Cerebellar nuclear complex (tissue), 1 donor: ENCODE measurements around the gene CYBC1.
"Not testable (repeated sequence)": the region's sequence is repeated elsewhere in the genome, so short reads cannot be mapped to it uniquely, and the experiment has no call there.

Experiments
- DNase-seq, 2 experiments: peaks; one replicate each; lab custom pipeline; 2025; lab: John Stamatoyannopoulos, UW

The CYBC1 gene

DNA sequence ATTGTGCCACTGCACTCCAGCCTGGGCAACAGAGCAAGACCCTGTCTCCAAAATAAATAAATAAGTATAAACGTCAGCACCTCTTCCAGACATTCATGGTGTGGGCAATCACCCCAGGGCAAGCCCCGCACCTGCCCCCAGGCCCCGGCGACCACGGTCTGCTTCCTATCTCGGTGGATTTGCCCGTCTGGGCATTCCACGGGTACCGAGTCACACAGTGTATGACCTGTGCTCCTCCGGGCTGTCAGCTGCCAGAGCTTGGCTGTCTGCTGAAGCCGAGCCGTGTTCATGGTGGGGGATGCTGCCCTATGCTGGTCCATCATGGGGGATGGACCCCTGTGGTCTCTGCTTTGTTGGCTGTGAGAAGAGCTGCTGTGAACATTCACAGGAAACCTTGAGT lies 15.4 kb downstream of the CYBC1 start:
- DNase-seq: no peak

DNA sequence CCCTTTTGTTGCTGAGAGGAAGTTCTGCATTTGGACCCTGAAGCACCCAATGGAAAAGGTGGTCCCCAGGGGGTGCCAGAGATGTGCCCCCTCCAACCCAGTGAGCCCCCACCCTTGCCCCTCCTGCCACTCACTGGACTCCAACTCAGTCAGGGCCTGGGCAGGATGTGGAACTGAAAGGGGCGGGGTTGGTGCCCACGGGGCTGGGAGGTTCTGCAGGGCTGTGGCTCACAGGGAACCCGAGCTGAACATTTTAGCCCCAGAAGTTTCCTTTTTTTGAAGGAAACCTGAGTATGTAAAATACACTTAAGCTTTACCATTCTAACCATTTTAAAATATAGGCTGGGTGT lies 16.4 kb downstream of the CYBC1 start:
- DNase-seq: no peak

DNA sequence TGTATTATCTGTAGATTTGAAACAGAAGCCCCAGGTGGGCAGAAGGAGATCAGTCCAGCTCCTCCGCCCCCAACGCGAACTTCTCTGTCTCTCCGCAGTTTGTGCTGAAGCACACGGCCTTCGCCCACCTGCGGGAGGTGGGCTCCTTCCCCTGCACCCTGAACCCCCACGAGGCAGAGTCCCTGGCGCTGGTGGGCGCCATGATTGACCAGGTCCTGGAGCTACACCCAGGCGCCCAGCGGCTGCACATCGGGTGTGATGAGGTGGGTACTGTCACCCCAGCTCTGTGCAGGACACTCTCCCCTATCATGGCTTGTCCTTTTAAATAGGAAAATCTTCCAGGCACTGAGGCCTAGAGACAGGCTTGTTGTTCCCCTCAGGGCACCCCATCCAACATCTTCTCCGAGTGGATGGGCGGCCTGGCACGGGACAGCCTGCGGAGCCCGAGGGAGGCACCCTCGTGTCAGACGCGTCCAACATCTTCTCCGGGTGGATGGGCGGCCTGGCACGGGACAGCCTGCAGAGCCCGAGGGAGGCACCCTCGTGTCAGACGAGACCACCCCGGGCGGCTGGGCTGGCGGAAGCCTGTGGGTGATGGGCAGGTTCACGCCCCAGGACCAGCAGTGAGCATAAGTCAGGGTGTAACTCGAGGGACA lies 16.9 kb downstream of the CYBC1 start:
- no peak for DNase-seq

DNA sequence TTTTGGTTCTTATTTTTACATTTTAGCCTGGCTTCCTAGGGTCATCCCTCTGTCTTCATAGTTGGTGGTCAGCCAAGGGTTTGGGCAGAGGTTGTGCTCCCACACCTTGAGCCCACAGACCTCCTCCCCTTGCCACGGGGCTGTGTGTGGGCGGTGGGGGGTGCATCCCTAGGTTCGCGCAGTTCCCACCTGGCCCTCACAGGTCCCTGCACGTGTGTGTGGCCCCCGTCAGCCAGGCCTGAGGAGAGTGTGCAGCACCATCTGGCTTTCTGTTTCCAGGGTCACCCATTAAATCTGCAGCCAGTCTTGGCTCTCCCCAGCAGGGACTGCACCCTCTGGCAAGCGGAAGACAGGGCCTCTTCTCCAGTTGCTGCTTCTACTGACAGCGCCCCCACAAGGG lies 18.5 kb downstream of the CYBC1 start:
- DNase-seq: no peak

DNA sequence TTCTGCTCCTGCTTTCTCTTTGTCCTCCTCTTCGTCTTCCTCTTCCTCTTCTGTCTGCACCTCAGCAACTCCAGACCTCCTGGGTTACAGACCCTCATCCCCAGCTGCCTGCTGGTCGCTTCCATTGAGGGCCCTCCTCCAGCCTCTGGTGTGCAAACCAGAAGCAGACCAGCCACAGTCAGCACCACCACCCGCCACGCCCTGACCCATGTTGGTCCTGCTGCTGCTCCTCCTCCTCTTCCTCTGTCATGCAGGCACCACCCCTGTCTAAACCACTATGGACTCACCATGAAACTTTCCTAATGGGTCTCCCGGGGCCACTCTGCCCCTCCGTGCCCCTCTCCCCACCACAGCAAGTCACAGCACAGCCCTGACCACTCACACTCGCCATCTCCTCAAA lies 20.7 kb downstream of the CYBC1 start:
- DNase-seq: no peak

DNA sequence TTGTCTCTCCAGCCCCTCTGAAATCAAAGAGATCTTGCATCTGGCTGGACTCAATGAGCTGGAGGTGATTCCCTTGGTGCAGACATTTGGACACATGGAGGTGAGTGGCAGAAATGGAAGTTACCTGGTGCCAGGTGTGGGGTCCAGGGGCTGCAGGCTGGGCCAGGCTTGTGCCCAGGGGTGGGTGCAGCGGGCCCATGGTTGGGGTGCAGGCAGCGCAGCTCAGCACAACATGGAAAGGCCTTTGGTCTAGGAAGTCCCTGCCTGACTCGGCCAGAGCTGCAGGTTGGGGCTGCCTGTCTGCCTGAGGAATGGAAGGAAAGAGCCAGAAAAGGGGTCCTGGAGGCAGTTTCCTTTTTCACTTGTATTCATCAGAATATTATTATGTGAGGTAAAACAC lies 22.0 kb downstream of the CYBC1 start:
- DNase-seq: no peak

DNA sequence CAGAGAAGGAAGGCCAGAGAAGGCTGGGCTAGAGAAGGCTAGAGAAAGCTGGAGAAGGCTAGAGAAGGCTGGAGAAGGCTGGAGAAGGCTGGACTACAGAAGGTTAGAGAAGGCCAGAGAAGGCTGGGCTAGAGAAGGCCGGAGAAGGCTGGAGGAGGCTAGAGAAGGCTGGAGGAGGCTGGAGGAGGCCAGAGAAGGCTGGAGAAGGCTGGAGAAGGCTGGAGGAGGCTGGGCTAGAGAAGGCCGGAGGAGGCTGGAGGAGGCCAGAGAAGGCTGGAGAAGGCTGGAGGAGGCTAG lies 25.7 kb downstream of the CYBC1 start:
- no peak for DNase-seq

DNA sequence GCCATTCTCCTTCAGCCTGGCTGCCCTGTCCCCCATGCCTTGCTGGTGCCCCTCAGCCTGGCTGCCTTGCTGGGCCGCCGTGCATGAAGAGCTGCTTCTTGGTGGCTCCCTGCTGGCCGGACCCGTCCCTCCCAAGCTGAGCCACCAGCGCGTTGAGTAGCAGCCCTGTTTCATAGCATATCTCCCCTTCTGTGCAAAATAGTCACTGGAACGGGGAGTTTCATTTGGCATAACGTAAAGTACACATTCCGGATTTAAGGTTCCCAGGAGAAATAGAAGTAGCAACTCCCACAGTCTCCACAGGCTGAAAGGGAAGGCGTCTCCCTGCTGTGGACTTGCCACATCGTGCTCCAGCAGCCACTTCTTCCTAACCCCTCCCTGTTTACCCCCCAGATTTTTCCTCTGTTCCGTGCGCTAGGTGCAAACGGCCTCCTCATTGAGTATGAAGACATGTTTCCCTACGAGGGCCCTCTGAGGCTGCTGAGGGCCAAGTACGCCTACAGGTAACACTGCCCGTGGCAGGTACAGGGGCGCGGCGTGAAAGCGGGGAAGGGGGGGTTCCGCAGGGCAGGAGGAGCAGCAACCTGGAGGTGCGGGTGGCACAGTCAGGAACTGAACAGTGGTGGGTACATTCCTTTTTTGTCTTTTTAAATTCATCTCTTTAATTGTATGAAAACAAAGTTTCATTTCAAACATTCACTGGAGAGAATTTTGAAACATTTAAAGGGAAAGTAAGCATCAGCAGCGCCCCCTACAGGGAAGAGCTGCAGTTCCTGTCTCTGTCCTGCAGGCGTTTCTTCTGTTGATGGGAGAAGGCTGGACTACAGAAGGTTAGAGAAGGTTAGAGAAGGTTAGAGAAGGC lies 26.3 kb downstream of the CYBC1 start:
- DNase-seq: no peak

DNA sequence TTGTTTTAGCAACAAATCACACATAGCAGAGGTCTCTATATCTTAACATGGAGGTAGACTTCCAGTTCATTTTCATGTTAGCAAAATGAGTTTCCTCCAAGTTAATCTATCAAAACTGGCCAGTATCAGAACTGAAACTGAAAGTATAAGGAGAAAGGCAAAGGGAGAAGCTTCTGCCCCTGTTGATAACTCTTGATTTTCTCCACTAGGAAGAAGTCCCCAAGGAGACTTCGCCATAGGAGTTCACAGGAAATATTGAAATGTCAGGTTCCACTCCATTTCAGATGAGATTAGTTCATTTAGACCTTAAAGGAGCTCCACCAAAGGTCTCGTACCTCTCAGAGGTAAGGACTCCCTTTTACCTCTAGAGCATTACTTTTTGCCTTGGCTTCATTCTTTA lies 31.0 kb downstream of the CYBC1 start:
- no peak for DNase-seq

DNA sequence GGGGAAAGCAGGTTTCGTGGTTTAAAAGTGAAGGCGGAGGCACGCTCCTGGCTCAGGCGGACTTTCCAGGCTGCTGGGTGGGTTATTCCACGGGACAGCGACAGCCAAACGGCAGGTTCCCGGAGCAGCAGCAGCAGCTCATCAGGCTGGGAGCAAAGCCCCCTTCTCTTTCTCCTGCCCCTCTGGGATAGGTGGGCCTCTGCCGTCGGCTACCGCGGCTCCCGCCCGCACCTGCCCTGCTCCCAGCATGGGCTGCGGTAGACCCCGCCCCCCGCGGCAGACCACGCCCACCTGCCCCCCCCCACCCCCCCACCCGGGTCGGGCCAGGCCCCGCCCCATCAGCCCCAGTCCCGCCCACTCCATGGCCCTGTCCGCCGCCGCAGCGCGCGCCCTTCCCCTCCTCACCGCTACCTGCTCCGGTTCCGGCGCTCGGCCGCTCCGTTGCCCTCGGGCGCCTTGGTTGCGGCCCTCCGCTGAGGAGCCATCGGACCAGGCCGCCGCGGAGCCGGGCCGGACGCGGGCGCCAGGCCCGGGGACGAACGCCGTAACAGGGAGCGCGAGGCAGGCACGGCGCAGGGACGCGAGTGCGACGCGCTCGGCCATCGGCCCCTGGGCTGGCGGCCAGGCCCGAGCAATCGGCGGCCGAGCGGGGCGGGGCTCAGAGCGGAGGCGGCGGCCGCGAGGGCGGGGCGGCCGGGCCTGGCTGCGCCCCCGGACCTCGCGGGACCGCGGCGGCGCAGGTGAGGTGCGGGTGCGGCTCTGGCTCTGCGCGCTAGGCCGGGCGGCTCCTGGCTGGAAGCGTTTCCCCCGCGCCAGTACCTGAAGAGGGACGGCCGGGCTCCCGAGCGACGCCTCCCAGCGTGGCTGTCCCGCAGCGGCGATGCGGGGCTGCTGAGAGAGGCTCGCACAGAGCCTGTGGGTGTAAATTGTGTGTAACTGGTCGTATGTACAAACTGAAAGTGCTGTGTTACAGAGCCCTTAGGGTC lies 32.3 kb downstream of the CYBC1 start, which contains the start of the genes HEXD and OGFOD3:
TSS of gene HEXD (plus strand) at position 347 of the 986 bp plus-strand sequence. CDS start 1,453 bp downstream, outside the sequence.
TSS of gene OGFOD3 (minus strand) at position 586 of the 986 bp plus-strand sequence. CDS start at position 485, 101 bp downstream.
- peak in 1 of 2 experiments; percentile 50 for DNase-seq

DNA sequence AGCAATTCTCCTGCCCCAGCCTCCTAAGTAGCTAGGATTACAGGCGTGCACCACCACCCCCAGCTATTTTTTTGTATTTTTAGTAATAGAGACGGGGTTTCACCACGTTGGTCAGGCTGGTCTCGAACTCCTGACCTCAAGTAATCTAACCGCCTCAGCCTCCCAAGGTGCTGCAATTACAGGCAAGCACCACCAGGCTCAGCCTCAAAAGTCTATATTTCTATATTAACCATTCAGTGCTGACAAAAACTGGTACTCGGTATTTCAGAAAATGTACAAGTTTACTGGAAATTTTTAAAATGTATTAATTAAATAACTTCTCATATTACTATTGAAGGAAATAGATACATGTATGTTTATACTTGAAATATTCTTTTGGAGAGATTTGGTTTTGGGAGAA lies 33.8 kb downstream of the CYBC1 start:
- DNase-seq: no peak

DNA sequence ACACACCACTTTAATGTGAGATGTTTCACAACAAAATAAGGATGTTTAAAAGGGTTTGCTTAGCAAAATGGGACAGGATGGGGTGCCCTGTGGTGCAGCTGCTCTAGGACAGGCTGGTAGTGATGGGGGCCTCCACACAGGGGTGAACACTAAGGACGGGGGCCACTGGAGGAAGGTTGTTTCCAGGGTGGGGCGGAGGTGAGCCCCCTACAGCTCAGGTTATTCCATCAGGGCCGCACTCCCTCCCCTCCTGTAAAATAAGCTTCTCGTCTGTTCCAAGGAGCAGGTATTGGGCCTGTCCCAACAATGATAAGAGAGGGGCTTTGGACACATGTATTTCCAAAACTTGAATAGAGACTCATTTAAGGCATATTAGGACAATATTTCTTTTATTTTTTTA lies 34.3 kb downstream of the CYBC1 start:
- no peak for DNase-seq

DNA sequence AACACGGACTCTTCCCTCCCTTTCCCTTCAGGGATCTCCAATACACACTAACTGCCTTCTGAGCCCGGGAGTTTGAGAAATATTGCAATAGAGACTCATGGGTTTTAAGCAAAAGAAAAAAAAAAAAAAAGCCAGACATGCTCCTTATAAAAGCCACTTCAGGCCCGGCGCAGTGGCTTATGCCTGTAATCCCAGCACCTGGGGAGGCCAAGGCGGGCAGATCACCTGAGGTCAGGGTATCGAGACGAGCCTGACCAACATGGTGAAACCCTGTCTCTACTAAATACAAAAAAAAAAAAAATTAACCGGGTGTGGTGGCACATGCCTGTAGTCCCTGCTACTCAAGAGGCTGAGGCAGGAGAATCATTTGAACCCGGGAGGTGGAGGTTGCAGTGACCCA lies 34.8 kb downstream of the CYBC1 start:
- no peak for DNase-seq

DNA sequence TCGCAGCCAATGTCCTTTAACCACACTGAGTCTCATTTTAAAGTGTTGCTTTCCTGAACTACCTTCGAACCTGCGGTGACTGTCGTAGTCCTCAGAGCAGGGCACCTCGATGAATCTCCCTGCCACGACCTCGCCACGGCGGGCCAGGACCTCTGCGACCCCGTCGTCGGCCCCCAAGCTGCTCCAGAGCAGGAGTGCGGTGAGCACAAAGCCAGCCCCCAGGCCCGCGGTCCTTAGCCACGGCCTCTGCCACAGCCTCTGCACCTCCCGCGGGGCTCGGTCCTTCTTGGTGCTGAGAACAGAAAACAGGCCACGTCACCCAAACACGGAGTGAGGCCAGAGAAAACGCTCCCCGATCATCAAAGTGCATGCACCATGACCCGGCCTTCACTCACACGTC lies 35.2 kb downstream of the CYBC1 start:
- DNase-seq: no peak

DNA sequence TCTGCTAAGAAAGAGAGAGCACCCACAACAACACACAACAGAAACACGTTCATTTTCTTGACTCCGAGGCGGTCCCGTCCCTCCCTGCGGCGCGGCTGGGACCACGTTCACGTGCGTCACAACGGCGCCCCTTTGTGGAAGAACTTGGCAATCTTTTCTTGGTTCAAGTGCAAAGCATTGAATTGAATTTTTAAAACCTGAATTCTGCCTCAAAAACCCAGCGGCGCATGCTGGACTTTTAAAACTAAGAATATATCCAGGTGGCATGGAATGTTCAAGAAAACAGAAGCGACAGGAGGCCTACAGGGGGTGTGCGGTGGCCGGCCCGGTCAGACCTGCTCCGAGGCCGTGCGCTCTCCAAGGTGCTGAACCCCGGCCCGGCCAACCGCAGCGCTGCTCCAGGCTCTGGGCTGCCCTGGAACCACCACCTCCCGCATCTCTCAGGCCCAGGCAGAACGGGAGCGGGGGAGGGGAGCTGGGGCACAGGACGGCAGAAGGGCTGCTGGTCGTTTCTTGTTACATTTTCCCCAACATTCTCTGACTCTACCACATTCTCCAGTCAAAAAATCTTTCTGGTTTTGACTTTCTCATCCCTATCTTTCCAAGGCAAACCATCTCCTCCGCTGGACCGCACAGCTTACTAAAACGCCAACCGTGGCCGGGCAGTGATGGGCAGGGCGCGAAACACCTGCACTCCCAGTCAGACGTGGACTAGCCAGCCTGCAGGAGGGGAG lies 35.8 kb downstream of the CYBC1 start:
- DNase-seq: peak in 1 of 2 experiments; percentile 18

DNA sequence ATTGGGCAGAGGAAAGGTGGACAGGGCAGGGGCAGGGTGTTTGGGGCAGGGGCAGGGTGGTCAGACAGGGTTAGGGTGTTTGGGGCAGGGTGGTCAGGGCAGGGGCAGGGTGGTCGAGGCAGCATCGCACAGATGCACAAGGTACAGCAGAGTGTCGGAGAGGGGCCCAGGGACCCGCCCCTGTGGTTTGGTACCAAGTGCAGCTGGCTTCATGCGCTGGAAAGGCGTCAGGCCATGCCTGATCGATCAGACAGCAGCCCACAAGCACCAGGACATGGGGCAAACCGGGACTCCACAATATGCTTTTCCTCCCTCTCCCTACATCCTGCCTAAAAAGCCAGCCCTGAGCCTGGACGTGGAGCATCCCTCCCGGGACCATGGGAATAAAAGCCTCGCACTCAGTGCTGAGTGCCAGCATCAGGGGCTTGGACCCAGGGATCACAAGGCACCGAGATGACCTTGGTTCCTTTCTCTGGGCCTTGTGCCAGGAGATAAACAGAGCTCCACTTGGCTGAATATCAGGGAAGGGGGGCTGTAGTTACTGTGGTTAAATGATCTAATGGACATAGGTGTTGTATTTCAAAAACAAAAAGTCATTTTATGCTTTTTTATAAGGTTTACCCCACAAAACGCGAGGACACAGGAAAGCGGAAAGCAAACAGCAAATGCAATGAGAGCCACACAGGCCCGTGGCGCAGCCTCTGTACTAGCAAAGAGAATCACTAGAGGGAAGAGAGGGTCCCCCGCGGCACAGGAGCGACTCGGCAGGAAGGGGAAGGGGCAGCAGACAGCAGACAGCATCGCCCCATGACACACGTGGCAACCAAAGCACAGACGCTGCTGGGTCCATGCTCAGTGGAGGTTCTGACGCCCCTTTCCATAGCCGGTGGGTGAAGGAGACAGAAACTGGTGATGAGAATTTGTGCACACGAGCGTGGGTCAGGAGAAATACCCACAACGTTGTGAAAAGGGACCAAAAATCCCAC lies 37.7 kb downstream of the CYBC1 start:
- DNase-seq: no peak

DNA sequence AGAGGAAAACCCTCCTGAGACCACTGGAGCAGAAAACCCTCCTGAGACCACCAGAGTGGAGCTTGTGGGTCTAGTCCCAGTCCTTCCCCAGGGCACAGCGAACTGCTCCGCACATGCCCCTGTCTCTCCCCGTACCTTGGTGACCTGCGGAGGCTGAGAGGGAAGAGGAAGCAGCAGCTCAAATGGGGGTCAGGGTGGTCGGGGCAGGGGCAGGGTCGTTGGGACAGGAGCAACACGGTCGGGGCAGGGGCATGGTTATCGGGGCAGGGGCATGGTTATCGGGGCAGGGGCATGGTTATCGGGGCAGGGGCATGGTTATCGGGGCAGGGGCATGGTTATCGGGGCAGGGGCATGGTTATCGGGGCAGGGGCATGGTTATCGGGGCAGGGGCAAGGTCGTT lies 38.5 kb downstream of the CYBC1 start:
- DNase-seq: not testable (repeated sequence)

DNA sequence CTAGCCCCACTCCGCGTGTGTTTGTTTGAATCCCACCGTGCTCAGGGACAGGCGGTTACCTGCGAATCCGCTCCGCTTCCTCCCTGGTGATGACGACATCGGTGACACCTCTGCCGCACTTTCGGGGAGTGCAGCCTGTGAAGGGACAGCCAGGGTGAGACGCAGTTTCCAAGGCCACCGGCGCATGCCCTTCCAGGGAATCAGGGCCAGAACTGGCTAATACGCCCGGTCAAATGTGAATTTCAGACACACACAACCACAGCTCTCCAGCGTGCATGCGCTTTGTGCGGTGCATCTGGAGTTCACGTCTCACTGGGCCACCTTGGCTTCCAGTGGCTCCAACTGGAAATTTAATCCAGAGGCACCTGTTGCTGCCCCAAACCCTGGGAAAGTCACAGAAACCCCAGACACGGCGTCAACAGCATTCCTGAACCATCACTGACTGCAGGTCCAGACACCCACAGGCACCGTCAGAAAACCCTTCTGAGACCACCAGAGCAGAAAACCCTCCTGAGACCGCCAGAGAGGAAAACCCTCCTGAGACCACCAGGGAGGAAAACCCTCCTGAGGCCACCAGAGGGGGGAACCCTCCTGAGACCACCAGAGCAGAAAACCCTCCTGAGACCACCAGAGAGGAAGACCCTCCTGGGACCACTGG lies 39.0 kb downstream of the CYBC1 start:
- no peak for DNase-seq

DNA sequence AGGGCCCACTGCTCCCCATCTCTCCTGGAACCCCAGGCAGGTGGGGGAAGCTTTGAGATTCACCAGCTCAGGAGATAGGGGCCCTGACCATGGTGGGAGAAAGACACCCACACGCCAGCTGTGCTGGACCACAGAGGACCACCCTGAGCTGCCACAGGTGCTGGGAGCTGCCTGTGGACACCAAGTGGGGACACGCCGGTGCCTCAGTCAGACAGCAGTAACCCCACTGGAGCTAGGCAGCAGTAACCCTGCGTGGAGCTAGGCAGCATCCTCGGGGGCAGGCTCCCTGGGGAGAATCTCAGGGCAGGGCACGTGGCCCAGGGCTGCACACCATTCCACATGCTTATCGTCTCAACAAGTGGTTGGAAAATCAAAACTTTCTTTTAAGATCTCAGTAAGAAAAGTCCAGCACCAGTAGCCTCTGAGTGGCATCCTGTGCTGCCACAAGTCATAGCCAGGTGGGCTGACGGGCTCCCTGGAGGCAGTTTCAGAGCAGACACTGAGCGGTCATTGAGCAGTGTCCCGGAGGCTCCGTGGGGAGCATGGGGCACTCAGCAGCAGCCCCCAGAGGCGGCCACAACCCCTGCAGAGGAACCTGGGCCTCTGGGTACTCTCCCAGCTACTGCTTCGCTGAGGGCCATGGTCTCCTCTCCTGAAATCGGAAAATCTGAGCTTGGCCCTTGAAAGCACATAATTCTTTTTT lies 40.4 kb downstream of the CYBC1 start:
- no peak for DNase-seq
